HepG2 (cell line): ENCODE results near the gene TAMALIN. TPM values are rescaled to one million over a fixed set of nuclear protein-coding genes. Genes with fewer than 3 reads are reported as not detected.

Experiments used
- BCL3 ChIP-seq: sonication (generic); formaldehyde crosslinking; IDR thresholded peaks from 2 replicates; pipeline ENCODE4 v1.5.1; 2020; ENCODE audit warnings: mild to moderate bottlenecking, missing genetic modification reagents, moderate library complexity
- SYNCRIP ChIP-seq: fragments of 200-400 bp; formaldehyde crosslinking; IDR thresholded peaks from 2 replicates; pipeline ENCODE4 v1.6.1; 2018; ENCODE audit warnings: mild to moderate bottlenecking, low read depth, low read length; ENCODE audit not compliant: insufficient read depth
- UBTF ChIP-seq: sonication (generic); formaldehyde crosslinking; IDR thresholded peaks from 2 replicates; pipeline ENCODE4 v1.4.0; 2020; ENCODE audit warnings: mild to moderate bottlenecking, missing genetic modification reagents
- ZGPAT ChIP-seq: IDR thresholded peaks from 2 replicates; pipeline ENCODE4 v1.6.1; 2016; ENCODE audit warnings: mild to moderate bottlenecking
- ZMYM2 ChIP-seq: sonication (generic); formaldehyde crosslinking; IDR thresholded peaks from 2 replicates; pipeline ENCODE4 v1.8.0; 2022; ENCODE audit warnings: mild to moderate bottlenecking, missing genetic modification reagents
- ZNF329 ChIP-seq: sonication (generic); formaldehyde crosslinking; IDR thresholded peaks from 2 replicates; pipeline ENCODE4 v1.9.0; 2021; ENCODE audit warnings: low read depth, mild to moderate bottlenecking, missing genetic modification reagents
- ZNF354B ChIP-seq: sonication (generic); formaldehyde crosslinking; IDR thresholded peaks from 2 replicates; pipeline ENCODE4 v1.8.0; 2022; ENCODE audit warnings: mild to moderate bottlenecking, missing genetic modification reagents
- ZNF414 ChIP-seq: sonication (generic); formaldehyde crosslinking; IDR thresholded peaks from 2 replicates; pipeline ENCODE4 v1.5.0; 2020; ENCODE audit warnings: missing genetic modification reagents
- ZNF619 ChIP-seq: sonication (generic); formaldehyde crosslinking; IDR thresholded peaks from 2 replicates; pipeline ENCODE4 v1.4.0; 2020; ENCODE audit warnings: mild to moderate bottlenecking, missing genetic modification reagents
- ZNF687 ChIP-seq: sonication (generic); formaldehyde crosslinking; IDR thresholded peaks from 2 replicates; pipeline ENCODE4 v1.5.1; 2020; ENCODE audit warnings: mild to moderate bottlenecking, missing genetic modification reagents, moderate library complexity
- ZNF709 ChIP-seq: sonication (generic); formaldehyde crosslinking; IDR thresholded peaks from 2 replicates; pipeline ENCODE4 v1.5.0; 2020; ENCODE audit warnings: mild to moderate bottlenecking, missing genetic modification reagents
- ZUFSP ChIP-seq: sonication (generic); formaldehyde crosslinking; IDR thresholded peaks from 2 replicates; pipeline ENCODE4 v1.9.0; 2021; ENCODE audit warnings: missing genetic modification reagents, mild to moderate bottlenecking, borderline replicate concordance
- polyA plus RNA-seq, 8 experiments: library from polyadenylated mRNA; depleted of rRNA in 3 of 8; stranded (reverse) in 7 of 8; unstranded in 1 of 8; fragments of >200 nt; fragmentation: Illumina TruSeq in 4 of 8; extraction: Trizol in 4 of 8; gene quantifications; 2 replicates each; pipeline versions ENCODE4 v1.2.1 to v1.2.3, GENCODE V29; 2011 to 2016; ENCODE audit warnings: low read depth in 4 of 8, missing spikeins in 1 of 8, mixed read lengths in 1 of 8; ENCODE audit not compliant: insufficient read depth in 1 of 8
- total RNA-seq, 5 experiments: library from RNA; depleted of rRNA; stranded (reverse); fragments of >200 nt; fragmentation: Illumina TruSeq; extraction: Trizol; gene quantifications; 2 replicates each; pipeline ENCODE4 v1.2.3, GENCODE V29; 2016; ENCODE audit warnings: low read depth in 1 of 5

TAMALIN gene
- total and polyA plus RNA-seq, 2 of the 13 experiments (the other 11 are each of a cell fraction or from before 2014, with no cell fraction given), result 2.9 to 10.9 TPM

- peak; percentile 81; the same call in 1 of the 2 replicates for TF ChIP-seq ZGPAT (CRISPR knock-in tag)
- peak; percentile 74 for TF ChIP-seq ZNF619 (CRISPR knock-in tag)
- no peak for TF ChIP-seq ZNF354B (CRISPR knock-in tag)
- no peak for TF ChIP-seq ZMYM2
- TF ChIP-seq ZUFSP (CRISPR knock-in tag), result no peak
- peak; percentile 84 for TF ChIP-seq UBTF (CRISPR knock-in tag)
- TF ChIP-seq ZNF709 (CRISPR knock-in tag), result no peak
- TF ChIP-seq BCL3 (CRISPR knock-in tag), result peak; percentile 88; the same call in 1 of the 2 replicates
- no peak for TF ChIP-seq SYNCRIP
- TF ChIP-seq ZNF687 (CRISPR knock-in tag), result peak; percentile 88
- TF ChIP-seq ZNF329 (CRISPR knock-in tag), result no peak
- TF ChIP-seq ZNF414 (CRISPR knock-in tag), result peak; percentile 87
Measured at GRCh38 chr12:52050758-52051541, 44.2 kb downstream of the TAMALIN start, which contains the start of gene NR4A1 (continued).
